Esophagus mucosa (tissue), 1 donor: ENCODE measurements around the gene PPT2. TPM values are rescaled to one million over a fixed set of nuclear protein-coding genes. Genes with fewer than 3 reads are reported as not detected.
"Not testable (repeated sequence)": the region's sequence is repeated elsewhere in the genome, so short reads cannot be mapped to it uniquely, and the experiment has no call there.

Experiments used
- ATAC-seq: fragments of 200-7000 bp; cut with Tn5 transposase; one replicate; pipeline ENCODE4 v1.9.1; 2020
- total RNA-seq: library from RNA; stranded (reverse); gene quantifications from one replicate; pipeline ENCODE4 v1.2.4, GENCODE V29; 2023
- donor health status: DM: yes; HTN: yes; CAD: no.

PPT2 gene
- total RNA-seq, 1 donor from 2014 or later: 18.1 TPM

DNA sequence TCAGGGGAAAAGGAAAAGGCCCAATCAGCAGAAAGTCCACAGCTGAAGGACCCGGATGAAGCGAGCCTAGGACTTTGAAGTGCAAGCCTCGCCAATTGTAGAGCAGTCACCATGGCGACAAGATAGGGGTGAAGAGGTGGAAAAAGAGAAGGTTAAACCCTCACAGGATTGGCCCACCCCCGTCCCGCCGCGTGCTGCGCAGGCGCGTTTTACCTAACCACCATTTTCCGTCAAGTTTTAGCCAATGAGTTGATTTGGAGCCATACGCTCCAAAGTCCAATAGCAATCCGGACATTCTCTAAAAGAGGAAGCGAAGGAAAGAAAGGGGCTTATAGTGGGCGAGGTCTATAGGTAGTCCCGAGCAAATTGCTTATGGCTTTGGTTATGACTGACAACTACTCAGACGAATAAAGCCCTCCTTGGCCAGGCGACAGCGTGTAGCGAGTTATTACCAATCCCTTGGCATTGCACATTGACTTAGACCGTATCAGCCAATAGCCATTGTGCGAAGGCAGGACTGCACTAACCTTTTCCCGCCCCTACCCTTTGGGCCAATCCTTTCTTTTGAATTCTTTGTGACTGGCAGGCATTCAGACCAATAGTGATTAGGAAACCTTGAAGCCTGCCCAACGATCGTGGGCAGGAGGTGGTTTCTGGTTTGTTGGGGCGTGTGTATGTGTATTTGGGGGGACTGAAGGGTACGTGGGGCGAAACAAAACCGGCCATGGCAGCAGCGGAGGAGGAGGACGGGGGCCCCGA is 24.0 kb downstream of the PPT2 start, which contains the start of gene RNF5:
RNF5 (plus strand) TSS at position 618 of the 759 bp plus-strand sequence; CDS start at position 725, 107 bp downstream.
- peak; percentile 89 for ATAC-seq

DNA sequence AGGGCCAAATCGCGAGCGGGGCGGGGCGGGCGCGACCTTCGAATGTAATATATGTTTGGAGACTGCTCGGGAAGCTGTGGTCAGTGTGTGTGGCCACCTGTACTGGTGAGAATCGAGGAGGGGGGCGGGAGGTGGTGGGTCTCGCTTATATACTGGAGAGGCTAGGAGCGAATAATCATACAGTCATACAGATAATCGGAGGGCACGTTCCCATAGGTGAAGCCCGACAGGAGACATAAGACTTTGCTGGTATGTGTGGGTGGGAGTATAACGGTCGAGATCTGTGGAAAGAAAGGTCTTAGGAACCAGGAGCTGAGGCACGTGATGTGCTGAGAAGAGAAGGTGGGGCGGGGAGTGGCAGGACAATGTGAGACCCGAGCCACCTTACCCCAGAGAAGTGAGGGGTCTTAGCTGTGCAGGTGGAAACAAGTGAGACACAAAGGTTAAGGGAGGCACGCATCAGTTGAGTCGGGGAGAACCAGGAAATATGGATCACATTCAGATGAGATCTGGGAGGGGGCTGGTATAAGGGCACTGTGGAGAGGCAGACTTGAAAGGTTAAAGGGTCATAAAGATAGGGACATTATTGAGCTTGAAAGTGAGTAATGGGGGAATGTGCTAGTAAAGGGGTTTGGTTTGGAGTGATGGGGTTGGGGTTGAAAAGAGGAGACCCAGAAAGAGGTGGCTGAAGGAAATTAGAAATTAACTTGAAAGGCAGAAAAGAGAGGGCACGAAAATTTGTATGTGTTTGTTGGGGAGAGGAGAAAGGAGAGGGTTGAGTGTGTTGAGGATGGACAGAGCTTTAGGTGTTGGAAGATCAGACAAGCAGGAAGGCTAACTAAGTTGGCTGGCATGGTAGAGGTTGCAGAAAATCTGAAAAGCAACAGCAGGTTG is 24.9 kb downstream of the PPT2 start:
- ATAC-seq: no peak

DNA sequence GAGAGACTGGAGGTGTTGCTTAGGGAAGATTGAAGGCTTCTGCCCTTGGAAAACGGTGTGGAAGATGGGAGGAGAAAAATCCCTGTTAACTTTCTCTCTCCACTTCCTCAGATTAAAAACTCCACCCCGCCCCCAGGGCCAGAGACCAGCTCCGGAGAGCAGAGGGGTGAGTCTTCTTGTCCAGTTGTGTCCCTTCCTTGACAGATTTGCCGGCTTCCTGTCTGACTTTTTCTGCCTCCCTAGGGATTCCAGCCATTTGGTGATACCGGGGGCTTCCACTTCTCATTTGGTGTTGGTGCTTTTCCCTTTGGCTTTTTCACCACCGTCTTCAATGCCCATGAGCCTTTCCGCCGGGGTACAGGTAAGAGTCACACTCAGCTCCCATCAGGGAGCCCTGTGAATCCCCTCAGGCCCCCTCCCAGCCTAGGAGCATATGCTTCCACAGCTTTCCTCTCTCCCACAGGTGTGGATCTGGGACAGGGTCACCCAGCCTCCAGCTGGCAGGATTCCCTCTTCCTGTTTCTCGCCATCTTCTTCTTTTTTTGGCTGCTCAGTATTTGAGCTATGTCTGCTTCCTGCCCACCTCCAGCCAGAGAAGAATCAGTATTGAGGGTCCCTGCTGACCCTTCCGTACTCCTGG is 25.9 kb downstream of the PPT2 start:
- no peak for ATAC-seq

DNA sequence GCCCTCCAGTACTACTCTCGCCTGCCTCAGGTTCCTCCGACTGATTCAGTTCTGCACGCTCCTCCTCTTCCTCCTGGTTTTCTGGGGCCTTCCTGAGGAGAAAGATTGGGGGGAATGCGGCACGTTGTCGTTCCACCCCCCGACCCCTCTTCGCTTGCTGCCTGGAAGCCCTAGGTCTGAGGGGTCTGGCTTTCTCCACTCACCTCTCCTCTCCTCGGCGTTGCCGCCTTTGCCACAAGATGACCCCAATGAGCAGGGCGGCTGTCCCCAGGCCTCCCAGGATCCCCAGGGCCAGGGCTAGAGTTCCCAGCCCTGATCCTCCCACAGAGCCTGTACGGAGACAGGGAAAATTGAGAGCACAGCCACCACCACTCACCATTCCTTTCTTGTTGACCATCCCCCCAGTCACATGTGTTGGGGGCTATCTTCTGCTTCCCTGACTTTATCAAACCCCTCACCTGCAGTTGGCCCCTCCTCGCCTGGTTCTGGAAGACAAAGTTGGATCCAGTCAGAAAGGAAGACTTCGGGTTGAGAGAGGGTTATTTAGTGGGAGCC is 27.3 kb downstream of the PPT2 start:
- no peak for ATAC-seq

DNA sequence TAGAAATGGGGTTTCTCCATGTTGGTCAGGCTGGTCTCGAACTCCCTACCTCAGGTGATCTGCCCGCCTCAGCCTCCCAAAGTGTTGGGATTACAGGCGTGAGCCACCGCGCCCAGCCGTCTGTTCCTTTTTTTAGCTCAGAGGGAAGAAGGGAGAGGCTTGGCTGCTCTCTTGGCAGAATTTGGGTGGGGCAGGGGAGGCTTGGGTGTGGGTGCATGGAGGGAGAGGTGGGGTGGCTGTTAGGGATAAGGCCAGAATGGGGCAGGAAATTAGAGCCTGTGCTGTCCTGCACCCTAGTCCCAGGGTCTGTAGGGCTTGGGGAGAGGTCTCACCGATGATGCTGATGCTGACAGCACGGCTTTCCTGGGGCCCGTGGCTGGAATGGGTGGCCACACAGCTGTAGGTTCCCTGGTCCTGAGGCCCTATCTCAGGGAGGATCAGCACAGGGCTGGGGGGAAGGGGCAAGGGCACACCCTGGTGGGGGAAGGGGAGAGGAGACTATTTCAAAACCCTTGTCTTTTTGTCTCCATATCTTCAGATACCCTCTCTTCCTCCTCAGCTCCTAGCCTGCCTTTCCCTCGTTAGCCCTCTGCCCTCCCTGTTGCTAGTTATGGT is 28.1 kb downstream of the PPT2 start:
- no peak for ATAC-seq

DNA sequence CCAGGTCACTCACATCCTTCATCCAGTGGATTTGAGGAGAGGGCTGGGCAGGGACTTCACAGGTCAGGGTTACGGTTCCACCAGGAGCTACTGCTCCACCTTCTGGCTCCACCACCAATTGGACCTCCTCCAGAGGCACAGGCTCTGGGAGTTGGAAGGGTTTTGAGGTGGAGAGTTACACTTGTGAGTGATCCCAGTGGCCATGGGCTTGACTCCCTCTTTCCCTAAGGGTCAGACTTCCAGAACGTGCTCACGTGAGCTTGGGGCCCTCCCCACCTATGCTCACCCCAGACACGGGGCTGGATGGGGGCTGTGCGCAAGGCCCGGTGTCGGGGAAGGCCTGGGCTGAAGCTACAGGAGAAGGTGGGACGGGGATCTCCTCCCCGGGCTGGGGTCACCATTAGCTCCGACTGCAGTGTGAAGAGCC is 28.6 kb downstream of the PPT2 start:
- ATAC-seq: no peak

DNA sequence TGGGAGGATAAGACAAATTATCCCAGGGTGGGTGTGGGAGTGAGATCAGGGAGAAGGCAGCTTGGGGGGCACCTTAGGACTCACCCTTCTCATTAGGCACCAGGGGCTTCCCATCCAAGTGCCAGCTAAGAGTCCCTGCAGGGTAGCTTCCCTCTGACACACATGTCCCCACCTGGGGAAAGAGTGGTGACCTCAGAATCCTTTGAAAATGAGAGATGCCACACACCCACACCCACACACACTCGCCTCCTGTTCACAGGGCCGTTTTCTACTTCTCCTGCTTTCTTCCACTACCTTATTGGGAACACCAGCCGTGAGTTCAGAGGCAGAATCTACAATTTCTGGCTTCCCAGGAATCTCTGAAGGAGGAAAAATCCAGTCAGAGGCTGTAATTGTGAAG is 29.1 kb downstream of the PPT2 start:
- no peak for ATAC-seq

DNA sequence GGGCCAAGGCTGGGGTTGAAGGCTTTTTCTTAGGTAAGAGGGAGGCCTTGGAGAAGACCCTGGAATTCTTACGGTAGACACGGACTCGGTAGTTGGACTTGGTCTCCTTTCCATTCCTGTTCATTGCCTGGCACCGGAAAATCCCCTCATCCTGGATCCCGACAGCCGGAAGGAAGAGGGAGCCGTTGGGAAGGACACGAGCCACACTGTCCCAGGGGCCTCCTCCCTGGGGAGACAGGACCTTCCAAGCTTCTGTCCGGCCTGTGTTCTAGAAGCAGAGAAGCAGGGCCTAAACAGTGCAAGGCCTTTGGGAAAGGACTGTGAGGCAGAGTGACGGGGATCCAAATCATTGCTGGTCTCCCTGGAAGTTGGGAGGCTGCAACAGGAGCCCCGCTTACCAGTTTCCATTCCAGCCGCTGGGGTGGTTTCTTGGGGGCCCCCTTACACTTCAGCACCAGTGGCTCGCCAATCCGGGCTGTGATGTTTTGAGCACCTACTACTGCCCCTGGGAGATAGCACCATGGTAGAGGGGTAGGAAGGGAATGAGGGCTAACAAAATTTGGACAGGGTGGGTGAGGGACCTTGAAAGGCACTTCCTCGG is 29.6 kb downstream of the PPT2 start:
- ATAC-seq: no peak

DNA sequence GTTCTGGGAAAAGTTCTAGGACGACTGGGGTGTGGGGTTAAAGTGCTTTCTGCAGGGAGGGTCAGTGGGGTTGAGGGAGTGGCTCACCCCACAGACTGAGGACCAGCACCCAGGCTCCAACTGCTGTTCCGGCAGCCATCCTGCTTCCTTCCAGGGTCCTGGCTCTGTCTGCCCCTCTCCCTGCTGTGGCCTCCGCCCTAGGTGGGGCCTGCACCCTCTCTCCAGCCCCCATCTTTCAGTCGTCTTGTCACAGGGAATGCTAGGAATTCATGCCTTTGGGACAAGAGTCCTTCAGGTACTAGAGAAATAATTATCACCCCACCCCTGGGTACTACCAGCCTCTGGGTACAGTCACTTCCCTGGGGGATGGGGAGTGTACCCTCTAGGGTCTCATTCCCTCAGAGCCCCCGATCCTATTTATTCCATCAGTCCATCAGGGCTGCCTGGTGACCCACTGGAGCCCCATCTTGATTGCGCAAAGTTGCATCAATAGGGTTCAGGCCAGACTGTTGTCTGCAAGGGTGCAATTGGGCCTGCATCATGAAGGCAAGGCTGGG is 30.2 kb downstream of the PPT2 start, which contains the start of gene AGER:
AGER (minus strand) TSS at position 170 of the 557 bp plus-strand sequence; CDS start at position 139, 31 bp downstream.
- no peak for ATAC-seq

DNA sequence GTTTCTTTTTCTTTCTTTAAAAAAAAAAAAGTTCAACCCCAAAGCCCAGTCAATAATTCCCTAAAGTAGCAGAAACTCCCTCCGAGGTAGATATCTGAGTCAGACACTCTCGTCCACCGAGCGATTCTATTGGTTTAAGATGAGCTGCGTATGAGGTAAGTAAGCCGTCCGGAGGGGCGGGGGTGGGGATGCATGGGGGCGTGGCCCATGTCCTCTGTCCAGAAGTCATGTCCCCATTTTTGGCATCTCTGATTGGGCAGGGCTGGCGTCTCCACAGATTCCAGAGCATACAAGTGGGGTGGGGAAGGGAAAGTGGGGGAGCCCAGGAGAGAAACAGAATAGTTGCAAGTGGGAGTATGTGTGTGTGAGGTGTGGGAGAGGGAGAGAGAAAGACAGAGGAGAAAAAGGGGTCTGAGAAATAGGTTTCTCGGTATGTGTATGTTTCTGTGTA is 31.8 kb downstream of the PPT2 start:
- ATAC-seq: peak; percentile 54

DNA sequence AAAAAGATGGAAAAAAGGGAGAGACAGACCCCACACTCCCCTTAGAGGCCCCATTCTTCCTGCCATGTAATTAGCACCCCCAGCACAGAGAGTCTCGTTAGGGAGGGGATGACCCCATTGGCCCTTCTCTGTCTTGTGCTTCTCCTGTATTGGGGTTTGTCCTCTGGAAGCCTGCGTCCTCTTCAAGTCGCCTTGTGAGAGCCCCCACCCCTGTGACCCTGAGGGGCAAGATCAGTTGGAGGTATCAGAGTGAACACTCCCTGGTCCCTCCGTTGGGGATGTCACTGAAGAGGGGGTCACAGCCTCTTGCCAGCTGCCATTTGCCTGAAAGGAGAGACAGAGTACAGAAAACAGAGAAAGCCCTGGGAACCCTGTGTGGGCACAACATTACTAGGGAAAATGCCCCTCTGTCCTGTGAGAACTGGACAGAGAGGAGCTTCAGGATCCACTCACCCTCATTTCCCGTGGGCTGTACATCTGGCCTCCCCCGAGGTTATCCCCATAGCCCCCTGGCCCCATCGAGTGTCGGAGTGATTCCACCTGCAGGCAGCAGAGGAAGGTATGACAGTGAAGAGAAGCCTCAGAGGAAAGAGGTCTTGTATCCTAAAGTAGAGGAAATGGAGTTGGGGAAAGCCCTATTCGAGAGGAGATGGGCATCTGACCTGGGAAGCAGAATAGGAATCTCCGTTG is 32.4 kb downstream of the PPT2 start:
- ATAC-seq: not testable (repeated sequence)

DNA sequence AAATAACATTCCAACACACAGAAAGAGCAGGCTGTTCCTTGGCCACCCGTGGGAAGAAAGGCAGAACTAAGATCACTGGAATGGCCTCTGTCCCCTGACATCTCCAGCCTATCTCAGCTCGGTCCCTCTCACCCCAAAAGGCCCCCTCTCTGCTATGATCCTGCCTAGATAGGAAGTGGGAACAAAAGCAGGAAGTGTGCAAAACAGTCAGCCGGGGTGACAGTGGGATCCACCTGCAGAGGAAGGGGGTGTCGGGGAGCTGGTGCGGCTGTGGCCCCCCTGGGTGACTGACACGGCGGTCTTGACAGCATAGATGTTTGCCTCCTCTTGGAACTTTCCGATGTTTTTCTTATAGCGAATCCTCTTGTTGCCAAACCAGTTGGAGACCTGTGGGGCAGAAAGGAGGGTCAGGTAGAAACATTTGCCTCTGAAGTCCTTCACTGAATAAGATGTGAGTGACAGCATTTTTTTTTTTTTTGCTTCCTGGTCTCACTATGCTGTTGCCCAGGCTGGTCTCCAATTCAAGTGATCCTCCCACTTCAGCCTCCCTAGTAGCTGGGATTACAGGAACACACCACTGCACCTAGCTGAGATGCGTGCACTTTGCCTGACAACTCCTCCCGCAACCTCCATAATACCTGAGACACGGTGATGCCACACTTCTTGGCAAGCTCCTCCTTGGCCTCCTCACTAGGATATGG is 33.2 kb downstream of the PPT2 start:
- no peak for ATAC-seq

DNA sequence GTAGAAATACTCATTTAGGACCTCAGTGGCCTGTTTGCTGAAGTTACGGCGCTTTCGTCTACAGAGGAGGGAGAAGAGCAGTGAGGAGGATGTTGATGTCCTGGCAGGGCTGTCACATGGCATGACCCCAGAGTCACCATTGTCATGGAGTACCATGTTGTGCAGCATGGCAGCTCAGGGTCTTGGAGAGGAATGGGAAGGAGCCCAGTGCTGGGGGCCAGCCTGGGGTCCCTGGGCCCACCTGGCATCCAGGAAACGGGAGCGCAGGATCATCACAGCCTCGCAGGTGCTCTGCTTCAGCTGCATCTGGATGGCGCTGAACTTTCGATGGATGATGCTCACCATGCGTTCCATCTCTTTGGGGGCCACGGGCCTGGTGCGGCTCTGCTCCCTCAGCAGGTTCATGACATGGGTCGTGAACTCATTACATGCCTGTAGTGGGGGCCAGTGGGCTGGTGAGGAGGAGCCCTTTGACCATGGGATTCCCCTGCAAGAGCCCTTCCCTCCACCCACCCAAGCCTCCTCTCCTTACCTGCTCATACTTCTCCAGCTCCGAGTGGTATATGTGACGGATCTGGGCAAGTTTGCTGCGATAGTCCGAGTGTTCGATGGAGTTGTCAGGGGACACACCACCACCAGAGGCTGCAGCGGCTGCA is 33.9 kb downstream of the PPT2 start:
- not testable (repeated sequence) for ATAC-seq

DNA sequence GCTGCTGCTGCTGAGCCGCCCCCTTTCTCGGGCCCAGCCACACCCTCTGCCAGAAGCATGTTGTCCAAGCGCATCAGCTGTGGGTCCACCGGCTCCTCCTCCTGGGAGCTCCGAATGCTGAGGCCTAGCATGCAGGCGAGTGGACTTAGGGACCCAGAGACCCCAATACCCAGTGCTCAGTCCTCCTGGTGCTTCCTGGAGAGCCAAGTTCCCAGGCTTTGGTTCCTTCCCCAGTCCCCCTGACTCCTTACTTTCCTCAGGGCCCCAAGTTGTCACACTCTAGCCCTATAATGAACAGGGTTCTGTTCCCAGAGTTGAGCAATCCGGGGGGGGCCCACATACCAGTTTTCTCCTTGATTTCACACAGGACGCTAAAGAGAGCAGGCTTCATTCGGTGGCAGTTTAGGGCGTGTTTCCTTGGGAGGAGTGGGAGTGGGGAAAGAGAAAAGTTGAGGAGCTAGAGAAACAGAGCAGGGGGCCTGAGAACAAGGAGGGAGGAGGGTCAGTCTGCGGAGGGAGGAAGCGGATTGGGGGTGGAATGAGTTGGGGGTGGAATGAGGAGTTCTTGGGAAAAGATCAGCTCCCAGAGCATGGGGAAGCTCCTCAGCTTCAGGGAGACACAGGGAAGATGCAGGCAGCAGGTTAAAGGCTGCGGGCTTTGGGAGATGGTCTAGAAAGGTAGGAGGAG is 34.6 kb downstream of the PPT2 start:
- no peak for ATAC-seq

DNA sequence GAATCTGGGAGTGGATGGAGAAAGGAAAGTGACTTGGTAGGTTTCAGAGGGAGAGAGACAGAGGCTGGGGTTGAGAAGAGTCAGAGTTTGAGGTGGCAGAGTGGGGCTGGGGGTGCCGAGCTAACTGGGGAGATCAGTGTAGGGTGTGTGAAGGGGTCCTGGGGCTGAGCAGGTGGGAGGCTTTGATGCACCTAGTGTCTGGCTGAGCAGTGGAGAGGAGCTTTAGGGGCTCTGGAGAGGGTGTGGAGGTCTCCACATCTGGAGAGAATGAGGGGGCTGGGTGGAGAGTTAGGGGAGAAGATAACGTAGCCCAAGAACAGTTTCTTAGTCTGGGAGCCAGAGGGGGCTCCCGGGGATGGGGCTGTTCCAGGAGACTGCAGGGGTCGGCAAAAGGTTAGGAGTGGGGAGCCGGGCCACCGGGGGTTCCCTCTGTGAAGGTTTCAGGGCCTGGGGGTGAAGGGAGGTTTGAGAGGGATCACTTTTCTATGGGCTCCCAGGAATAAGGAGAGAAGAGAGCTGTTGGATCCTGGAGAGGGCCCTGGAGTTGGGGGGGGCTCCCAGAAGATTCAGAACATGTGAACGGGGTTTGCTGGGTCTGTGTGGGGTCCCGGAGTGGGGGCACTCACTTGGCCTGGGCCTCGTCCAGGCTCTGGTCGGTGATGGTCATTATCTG is 35.3 kb downstream of the PPT2 start:
- peak; percentile 1 for ATAC-seq

DNA sequence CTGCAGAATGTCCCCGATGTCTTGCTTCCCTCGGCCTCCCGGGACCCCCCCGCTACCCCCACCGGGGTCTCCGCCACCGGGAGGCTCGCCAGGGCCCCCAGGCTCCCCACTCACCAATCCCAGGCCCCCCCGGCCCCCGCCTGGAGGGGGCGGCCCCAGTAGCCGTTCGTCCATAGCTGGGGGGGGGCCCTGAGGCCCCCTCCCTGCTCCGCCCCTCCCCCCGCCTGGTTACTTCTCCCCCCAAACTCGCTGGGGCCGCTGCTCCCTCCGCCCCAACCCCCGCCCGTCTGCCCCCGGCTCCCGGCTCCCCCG is 35.8 kb downstream of the PPT2 start:
- ATAC-seq: peak; percentile 0

DNA sequence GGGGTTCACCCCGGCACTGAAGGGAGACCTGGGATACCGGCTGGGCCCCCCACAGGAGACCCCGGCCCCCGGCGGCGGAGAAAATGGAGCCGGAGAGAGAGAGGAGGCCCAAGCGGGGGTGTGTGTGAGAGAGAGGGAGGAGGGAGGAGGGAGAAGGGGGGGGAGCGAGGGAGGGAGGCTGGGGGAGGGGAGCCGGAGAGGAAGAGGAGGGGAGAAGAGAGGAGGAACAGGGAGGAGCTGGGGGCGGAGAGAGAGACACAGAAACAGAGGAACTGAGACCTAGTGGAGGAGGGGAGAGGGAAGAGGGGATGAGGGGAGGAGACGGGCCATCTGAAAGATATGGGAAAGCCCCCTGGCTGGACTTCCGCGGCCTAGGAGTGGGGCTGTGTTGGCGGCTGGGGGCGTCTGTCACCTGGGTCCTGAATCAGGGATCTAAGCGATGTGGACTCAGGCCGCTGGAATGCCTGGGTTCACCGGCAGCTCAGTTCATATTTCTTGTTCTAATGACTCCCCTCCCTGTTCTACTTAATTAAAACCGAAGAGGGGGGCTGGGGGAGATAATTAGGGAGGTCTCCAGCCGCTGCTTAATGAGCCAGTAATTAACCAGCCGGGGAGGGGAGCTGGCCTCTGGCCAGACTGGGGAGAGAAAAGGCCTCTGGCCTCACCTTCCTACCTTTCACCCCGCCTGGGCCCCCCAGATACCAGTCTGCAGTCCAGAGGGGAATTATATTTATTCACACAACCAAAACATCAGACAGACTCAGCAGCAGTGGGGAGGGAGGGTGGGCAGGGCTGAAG is 36.3 kb downstream of the PPT2 start, which contains the start of gene PBX2:
PBX2 (minus strand) TSS at position 149 of the 798 bp plus-strand sequence. CDS start 287 bp downstream, outside the sequence.
- peak; percentile 74 for ATAC-seq
